ENCODE results near the gene SORL1.
"Not testable (repeated sequence)": the region's sequence is repeated elsewhere in the genome, so short reads cannot be mapped to it uniquely, and the experiment has no call there.

Gene SORL1

GRCh38 chr11:121474680-121475079, 22.6 kb downstream of the SORL1 start:
- no peak for DNase-seq (ENCODE audit: low read depth, low spot score)

GRCh38 chr11:121476379-121477032, 24.4 kb downstream of the SORL1 start:
- no peak for DNase-seq (ENCODE audit: low read depth, low spot score)

- DNase-seq (ENCODE audit: low read depth, low spot score): no peak
Measured at GRCh38 chr11:121478226-121478894, 26.2 kb downstream of the SORL1 start.

GRCh38 chr11:121478895-121479697, 27.0 kb downstream of the SORL1 start:
- DNase-seq (ENCODE audit: low read depth, low spot score): no peak

GRCh38 chr11:121479698-121480238, 27.7 kb downstream of the SORL1 start:
- no peak for DNase-seq (ENCODE audit: low read depth, low spot score)

- not testable (repeated sequence) for DNase-seq (ENCODE audit: low read depth, low spot score)
Measured at GRCh38 chr11:121481484-121482230, 29.5 kb downstream of the SORL1 start.

- no peak for DNase-seq (ENCODE audit: low read depth, low spot score)
Measured at GRCh38 chr11:121482231-121483129, 30.4 kb downstream of the SORL1 start.

GRCh38 chr11:121483805-121484480, 31.8 kb downstream of the SORL1 start:
- no peak for DNase-seq (ENCODE audit: low read depth, low spot score)

GRCh38 chr11:121485216-121485615, 33.1 kb downstream of the SORL1 start:
- no peak for DNase-seq (ENCODE audit: low read depth, low spot score)

GRCh38 chr11:121486054-121486453, 33.9 kb downstream of the SORL1 start:
- no peak for DNase-seq (ENCODE audit: low read depth, low spot score)

- DNase-seq (ENCODE audit: low read depth, low spot score): no peak
Measured at GRCh38 chr11:121487191-121487590, 35.1 kb downstream of the SORL1 start.

GRCh38 chr11:121488170-121488569, 36.1 kb downstream of the SORL1 start:
- no peak for DNase-seq (ENCODE audit: low read depth, low spot score)

- DNase-seq (ENCODE audit: low read depth, low spot score): no peak
Measured at GRCh38 chr11:121488641-121489040, 36.5 kb downstream of the SORL1 start.

GRCh38 chr11:121489823-121490222, 37.7 kb downstream of the SORL1 start:
- no peak for DNase-seq (ENCODE audit: low read depth, low spot score)

GRCh38 chr11:121494355-121495099, 42.4 kb downstream of the SORL1 start:
- DNase-seq (ENCODE audit: low read depth, low spot score): no peak

- no peak for DNase-seq (ENCODE audit: low read depth, low spot score)
Measured at GRCh38 chr11:121497176-121497998, 45.3 kb downstream of the SORL1 start.

- no peak for DNase-seq (ENCODE audit: low read depth, low spot score)
Measured at GRCh38 chr11:121499405-121499804, 47.3 kb downstream of the SORL1 start.

GRCh38 chr11:121500275-121500674, 48.2 kb downstream of the SORL1 start:
- DNase-seq (ENCODE audit: low read depth, low spot score): no peak

Data from activated CD4-positive, CD25-positive, alpha-beta regulatory T cell treated with anti-CD3 and anti-CD28 coated beads, Interleukin-2, amount 50 U/mL, for 16 hours (primary cell).